GM18517 (cell line): ENCODE results near the gene BMP5.
"Not testable (repeated sequence)": the region's sequence is repeated elsewhere in the genome, so short reads cannot be mapped to it uniquely, and the experiment has no call there.

Source experiments
- ATAC-seq: cut with Tn5 transposase; IDR thresholded peaks from one replicate; pipeline ENCODE4 v1.9.1; 2021; ENCODE audit warnings: mild to moderate bottlenecking, moderate library complexity; ENCODE audit not compliant: unreplicated experiment

The BMP5 gene

DNA sequence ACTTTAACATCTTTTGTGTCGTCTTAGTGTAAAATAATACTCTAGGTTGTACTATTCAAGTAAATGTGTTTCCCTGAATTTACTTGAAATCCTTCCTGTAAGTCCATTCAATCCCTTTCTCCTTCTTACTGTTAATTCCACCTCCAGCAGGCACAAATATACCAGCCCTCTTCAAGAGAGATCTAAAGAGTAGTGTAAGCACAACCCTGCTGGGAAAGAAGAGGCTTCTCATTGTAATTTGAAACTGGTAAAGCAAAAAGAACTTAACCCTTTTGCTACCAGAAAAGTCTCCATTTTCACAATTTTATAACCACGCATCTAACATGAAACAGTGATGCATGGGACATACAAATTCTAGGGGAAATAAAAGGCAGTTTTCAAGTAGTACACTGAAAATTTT is at the start of gene BMP5:
Gene BMP5, minus strand, starts transcription at position 191 of the 400 bp plus-strand sequence. CDS start 725 bp downstream, outside the sequence.
- no peak for ATAC-seq

- ATAC-seq = no peak
These were observed 47.0 kb upstream of the BMP5 start for GRCh38 chr6:55922406-55922805.

- ATAC-seq = no peak
These were observed 44.4 kb upstream of the BMP5 start for GRCh38 chr6:55919716-55920308.

DNA sequence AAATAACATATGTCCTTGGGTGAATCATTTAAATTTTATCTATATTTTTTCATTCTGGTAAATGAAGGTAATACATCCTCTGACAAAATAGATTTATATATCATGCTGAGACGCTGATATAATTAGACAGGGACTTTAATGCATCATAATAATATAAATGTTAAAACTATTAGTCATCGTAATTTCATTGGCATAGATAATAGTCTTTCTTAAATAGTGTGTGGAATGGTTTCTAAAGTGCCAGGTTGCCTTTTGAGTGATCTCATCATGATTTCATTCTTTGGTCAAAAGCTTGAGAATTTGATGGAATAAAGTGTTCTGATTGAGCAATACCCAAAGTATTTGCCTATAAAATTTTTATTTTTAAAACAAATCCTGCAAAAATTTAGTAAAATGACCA is 43.2 kb upstream of the BMP5 start:
- no peak for ATAC-seq

- ATAC-seq = no peak
These were observed 42.5 kb upstream of the BMP5 start for GRCh38 chr6:55917751-55918415.

GRCh38 chr6:55916188-55916587 is 40.8 kb upstream of the BMP5 start:
- no peak for ATAC-seq

DNA sequence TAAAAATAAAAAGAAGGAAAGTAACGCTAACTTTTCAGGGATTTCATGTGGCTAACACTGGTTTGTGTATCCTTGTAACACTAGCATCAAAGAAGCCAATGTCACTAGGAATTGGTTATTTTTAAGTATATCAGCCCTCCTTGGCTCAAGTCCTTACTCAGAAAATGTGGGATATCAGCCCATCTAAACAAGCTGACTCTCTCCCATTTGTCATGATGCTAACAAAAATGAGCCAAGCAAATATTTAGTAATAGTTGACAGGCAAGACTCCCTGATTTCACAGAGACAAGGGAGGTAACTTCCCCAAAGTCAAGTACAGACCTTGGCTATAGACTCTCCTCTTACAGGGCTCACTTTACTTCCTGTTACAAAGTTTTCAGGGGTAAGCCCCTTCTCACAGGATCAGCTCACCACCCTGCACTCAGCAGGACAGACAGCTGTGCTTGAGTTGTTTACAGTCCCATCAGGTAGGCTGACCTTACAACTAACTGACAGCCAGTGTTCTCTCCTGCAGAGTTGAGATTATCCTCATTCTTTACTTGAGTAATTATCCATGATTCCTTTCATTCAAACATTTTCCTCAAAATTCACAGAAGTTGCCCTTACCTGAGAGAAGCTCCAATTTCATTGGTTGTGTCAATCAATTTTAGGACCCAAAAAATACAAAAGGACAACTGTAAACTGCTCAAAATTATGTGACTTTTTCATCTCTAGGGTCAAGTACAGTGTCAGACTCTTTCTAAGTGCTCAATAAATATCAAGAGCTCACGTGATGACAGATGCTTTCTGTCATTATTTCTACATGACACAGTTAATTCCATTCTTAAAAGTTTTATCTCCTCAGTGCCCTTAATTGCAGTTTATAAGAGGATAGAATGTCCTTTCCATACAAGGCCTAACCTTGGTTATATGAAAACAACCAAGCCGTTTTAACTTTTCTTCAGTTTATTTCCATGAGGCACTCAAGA is 38.1 kb upstream of the BMP5 start:
- ATAC-seq = no peak

- not testable (repeated sequence) for ATAC-seq
These were observed 35.1 kb upstream of the BMP5 start for GRCh38 chr6:55910466-55910865.

DNA sequence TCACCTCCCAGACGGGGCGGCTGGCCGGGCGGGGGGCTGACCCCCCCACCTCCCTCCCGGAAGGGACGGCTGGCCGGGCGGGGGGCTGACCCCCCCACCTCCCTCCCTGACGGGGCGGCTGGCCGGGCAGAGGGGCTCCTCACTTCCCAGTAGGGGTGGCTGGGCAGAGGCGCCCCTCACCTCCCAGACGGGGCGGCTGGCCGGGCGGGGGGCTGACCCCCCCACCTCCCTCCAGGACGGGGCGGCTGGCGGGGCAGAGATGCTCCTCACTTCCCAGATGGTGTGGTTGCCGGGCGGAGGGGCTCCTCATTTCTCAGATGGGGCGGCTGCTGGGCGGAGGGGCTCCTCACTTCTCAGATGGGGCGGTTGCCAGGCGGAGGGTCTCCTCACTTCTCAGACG is 34.5 kb upstream of the BMP5 start:
- ATAC-seq = not testable (repeated sequence)

GRCh38 chr6:55902796-55903195 is 27.4 kb upstream of the BMP5 start:
- no peak for ATAC-seq

DNA sequence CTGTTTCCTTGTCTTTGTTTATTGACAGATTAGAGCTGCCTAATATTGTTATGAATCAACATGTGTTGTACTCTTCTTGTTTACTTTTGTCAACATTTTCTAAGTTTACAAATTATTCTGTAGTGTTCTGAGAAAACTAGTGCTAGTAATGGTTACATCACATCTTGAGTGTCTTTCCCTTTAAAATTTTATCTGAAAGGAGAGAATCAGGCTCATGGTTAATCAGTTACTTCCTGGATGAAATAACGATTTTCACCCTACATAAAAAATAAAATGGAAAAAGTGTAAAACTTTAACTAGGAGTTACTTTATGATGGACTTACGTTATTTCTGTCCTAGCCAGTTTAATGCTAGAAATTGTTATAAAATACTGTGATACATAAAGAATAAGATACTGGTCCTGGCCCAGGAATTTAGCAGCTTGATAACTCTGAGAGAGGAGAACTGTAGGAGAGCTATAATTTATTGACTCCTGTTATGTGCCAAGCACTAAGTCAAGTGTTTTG is 26.4 kb upstream of the BMP5 start:
- no peak for ATAC-seq

GRCh38 chr6:55898342-55898741 is 23.0 kb upstream of the BMP5 start:
- no peak for ATAC-seq

DNA sequence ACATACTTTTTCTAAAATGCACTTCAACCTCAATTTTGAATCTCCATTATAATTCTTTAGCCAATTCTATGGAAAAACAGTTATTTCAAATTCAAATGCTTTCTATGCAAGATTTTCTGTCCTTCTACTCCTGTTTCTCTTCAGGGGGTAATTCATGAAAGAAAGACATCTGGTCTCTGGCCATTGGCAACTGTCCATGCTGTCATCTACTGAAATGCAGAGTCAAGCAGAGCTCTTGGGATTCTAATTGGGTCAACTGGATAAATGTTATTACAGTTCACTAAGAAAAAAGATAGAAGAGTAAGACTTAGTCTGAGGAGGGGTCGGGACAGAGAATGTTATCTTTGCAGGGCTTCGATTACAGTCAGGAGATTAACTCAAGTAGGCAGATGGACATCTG is 22.0 kb upstream of the BMP5 start:
- ATAC-seq = no peak

DNA sequence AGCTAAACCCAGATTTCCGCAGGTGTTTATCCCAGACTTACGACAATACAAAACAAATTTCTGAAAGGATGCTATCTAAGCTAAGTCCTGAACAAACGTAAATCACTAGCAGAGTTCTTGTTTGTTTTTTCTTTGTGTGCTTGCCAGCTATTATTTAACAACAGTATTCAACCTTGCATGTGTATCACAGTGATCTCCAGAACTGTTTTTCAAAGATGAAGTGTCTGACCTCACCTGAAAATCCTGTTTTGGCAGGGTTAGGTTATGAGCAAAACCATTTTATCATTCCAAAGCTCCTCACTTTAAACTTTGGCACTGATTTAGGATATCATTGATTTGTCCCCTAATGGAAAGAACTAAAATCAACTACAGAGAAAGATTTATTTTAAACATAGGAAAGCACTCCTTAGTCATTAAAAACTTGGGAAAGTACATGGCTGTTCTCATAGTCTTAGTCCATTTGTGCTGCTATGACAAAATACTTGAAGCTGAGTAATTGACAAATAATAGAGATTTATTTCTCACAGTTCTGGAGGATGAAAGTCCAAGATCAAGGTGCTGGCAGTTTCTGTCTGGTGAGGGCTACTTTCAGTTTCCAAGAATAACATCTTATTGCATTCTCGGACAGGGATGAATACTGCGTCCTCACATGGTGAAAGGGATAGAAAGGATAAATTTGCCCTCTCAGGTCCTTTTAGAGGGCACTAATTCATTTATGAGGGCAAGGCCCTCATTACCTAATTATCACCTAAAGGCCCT is 20.8 kb upstream of the BMP5 start:
- no peak for ATAC-seq

DNA sequence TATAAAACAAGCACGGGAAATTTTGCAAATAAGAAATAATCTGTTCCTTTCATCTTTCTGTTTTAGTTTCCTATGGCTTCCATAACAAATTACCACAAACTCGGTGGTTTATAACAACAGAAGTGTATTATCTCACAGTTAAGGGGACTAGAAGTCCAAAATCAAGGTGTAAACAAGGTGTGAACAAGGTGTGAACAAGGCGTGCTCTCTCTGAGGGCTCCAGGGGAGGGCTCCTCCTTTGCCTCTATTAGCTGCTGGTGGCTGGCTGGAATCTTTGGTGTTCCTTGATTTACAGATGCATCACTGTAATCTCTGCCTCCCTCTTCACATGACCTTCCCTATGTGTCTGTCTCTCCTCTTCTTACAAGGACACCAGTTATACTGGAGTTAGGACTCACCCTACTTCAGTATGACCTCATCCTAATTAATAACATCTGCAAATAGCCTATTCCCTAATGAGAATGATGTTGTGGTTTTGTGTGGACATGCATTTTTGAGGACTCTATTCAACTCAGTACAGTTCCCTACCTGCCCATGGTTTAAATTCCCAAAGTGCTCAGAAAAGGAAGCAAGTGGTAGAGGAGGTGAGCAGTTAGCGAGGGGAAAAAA is 17.5 kb upstream of the BMP5 start:
- ATAC-seq = no peak

DNA sequence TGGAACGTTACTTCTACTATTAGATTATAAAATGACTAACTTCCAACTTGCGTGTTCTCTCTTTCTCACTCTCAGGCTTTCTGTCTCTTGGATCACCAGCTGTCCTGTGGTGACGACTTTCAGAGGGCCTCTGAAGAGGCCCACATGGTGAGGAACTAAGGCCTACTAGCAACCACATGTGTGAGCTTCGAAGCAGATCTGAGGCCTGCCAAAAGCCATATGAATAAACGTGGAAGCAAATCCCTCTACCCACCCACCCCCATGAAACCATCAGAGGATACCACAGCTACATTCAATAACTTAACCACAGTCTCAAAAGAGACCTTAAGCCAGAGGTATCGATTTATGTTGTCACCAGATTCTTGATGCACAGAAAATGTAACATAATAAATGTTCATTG is 13.5 kb upstream of the BMP5 start:
- no peak for ATAC-seq

- ATAC-seq = no peak
These were observed 10.9 kb upstream of the BMP5 start for GRCh38 chr6:55886185-55886836.

DNA sequence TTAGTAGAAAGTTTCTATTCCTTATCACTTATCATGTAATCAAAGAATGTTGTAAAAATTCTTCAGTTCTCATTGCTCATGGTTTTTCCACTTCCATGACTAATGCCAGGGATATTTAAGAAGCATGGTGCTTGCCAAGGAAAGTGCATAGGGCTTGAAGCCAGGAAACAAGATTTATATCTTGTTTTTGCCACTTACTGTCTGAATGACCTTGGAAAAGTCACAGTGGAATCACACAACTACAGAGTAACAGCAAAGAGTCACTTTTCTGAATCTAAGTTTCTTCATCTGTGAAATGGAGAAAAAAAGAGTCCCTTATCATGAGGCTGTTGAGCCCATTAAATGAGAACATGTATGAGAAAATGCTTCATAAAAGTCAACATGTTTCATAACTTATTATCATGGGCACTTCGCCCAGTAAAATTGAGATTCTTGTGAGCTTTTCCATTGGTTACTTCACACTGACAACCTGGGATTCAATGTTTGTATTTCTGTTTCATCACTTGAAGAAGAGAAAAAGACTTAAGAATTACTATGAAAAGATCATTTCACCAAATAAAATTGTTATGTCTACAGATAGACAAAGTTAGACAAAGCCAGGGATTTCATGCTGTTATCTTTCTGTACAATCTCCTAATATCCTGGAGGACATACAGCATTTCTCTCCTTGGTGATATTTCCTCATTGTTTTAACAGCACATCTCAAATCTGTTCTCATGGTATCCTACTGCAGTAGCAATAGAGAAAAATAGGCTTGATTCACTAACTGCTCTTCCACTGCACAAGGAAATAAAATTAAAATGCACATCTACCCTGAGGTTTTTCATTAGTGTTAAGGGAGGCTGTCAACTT is 7.6 kb upstream of the BMP5 start:
- no peak for ATAC-seq

GRCh38 chr6:55877283-55877682 is 1.9 kb upstream of the BMP5 start:
- no peak for ATAC-seq
